ENCODE measurements around the gene KCNH3. TPM values are rescaled to one million over a fixed set of nuclear protein-coding genes. Genes with fewer than 3 reads are reported as not detected.

KCNH3 gene
- total and polyA plus RNA-seq, 2 of the 13 experiments (the other 11 are each of a cell fraction or from before 2014, with no cell fraction given), result 0.01 to 0.07 TPM

GRCh38 chr12:49580572-49581535 is 42.0 kb downstream of the KCNH3 start (continued):
- TF ChIP-seq ZNF343 (CRISPR knock-in tag; IDR thresholded peaks at IDR 0.05) (no peak), NFE2L2 (IDR thresholded peaks at IDR 0.05; ENCODE audit: low read length) (no peak), RFX3 (CRISPR knock-in tag; IDR thresholded peaks at IDR 0.05) (no peak), DNMT3B (CRISPR knock-in tag; conservative IDR thresholded peaks at IDR 0.05) (no peak), ZBTB21 (CRISPR knock-in tag; IDR thresholded peaks at IDR 0.05) (no peak), PREB (CRISPR knock-in tag; IDR thresholded peaks at IDR 0.05) (no peak), SNAI1 (CRISPR knock-in tag; IDR thresholded peaks at IDR 0.05; ENCODE audit: borderline replicate concordance) (no peak), ZNF782 (CRISPR knock-in tag; IDR thresholded peaks at IDR 0.05; ENCODE audit: borderline replicate concordance) (no peak), FOXM1 (CRISPR knock-in tag; IDR thresholded peaks at IDR 0.05) (no peak), ZHX1 (CRISPR knock-in tag; IDR thresholded peaks at IDR 0.05; ENCODE audit: low read depth) (no peak), ZNF746 (CRISPR knock-in tag; IDR thresholded peaks at IDR 0.05) (no peak), KLF13 (CRISPR knock-in tag; IDR thresholded peaks at IDR 0.05) (no peak), NONO (IDR thresholded peaks at IDR 0.05) (no peak), NONO (CRISPR knock-in tag; conservative IDR thresholded peaks at IDR 0.05) (no peak), PRDM15 (CRISPR knock-in tag; IDR thresholded peaks at IDR 0.05) (no peak)
- TF ChIP-seq, protein P1, sequence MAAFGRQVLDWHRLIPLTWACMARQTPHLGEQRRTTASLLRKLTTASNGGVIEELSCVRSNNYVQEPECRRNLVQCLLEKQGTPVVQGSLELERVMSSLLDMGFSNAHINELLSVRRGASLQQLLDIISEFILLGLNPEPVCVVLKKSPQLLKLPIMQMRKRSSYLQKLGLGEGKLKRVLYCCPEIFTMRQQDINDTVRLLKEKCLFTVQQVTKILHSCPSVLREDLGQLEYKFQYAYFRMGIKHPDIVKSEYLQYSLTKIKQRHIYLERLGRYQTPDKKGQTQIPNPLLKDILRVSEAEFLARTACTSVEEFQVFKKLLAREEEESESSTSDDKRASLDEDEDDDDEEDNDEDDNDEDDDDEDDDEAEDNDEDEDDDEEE (CRISPR knock-in tag; IDR thresholded peaks at IDR 0.05), result no peak

Data from HepG2 (cell line).